K562 (cell line): ENCODE data around the gene SLC37A2. TPM values are rescaled to one million over a fixed set of nuclear protein-coding genes. Genes with fewer than 3 reads are reported as not detected.
A peak's percentile ranks its signal among the peaks of the same experiment; 100 is the strongest.

Experiments used
- BRD9 ChIP-seq: fragments of 450-650 bp; IDR thresholded peaks from 2 replicates; pipeline ENCODE4 v1.6.1; 2018; ENCODE audit warnings: low read depth; ENCODE audit not compliant: partially characterized antibody
- CC2D1A ChIP-seq: fragments of 450-650 bp; IDR thresholded peaks from 2 replicates; pipeline ENCODE4 v1.6.1; 2017; ENCODE audit warnings: mild to moderate bottlenecking
- CEBPB ChIP-seq: fragments of 450-650 bp; IDR thresholded peaks from 2 replicates; pipeline ENCODE4 v1.6.1; 2016; ENCODE audit warnings: missing genetic modification characterization, missing compliant biosample characterization
- E2F3 ChIP-seq: fragments of 250-450 bp; sonication (Bioruptor Pico); IDR thresholded peaks from 2 replicates; pipeline ENCODE4 v1.4.0; 2020; ENCODE audit warnings: mild to moderate bottlenecking
- ETV5 ChIP-seq: sonication (generic); formaldehyde crosslinking; IDR thresholded peaks from 2 replicates; pipeline ENCODE4 v1.4.0; 2020; ENCODE audit warnings: low read depth, mild to moderate bottlenecking, missing genetic modification reagents
- EZH2 ChIP-seq: IDR thresholded peaks from 2 replicates; pipeline ENCODE4 v1.6.1; 2012; ENCODE audit warnings: low read depth, mild to moderate bottlenecking, inconsistent platforms, low read length, borderline replicate concordance
- KDM5B ChIP-seq: fragments of 200-600 bp; sonication (generic); IDR thresholded peaks from 2 replicates; pipeline ENCODE4 v1.6.1; 2012; ENCODE audit warnings: low read depth, mild to moderate bottlenecking, moderate library complexity, low read length, control low read depth, inconsistent platforms; ENCODE audit not compliant: insufficient replicate concordance
- LARP7 ChIP-seq: fragments of 450-650 bp; IDR thresholded peaks from 2 replicates; pipeline ENCODE4 v1.6.1; 2016
- NR4A1 ChIP-seq, 2 experiments: fragments of 250-450 bp in 1 of 2; fragments of 450-650 bp in 1 of 2; sonication (Bioruptor Pico) in 1 of 2; IDR thresholded peaks; 2 replicates each; pipeline versions ENCODE4 v1.4.0 to v1.6.1; 2016 to 2020; ENCODE audit warnings: mild to moderate bottlenecking in 2 of 2, missing compliant biosample characterization in 1 of 2, missing genetic modification characterization in 1 of 2, moderate library complexity in 1 of 2
- OTX1 ChIP-seq: fragments of 450-650 bp; formaldehyde crosslinking; IDR thresholded peaks from 2 replicates; pipeline ENCODE4 v1.4.0; 2022; ENCODE audit warnings: mild to moderate bottlenecking
- PCBP1 ChIP-seq: fragments of 200-400 bp; formaldehyde crosslinking; IDR thresholded peaks from 2 replicates; pipeline ENCODE4 v1.6.1; 2018; ENCODE audit warnings: mild to moderate bottlenecking, low read depth, low read length; ENCODE audit not compliant: poor library complexity, severe bottlenecking
- PHTF2 ChIP-seq: fragments of 250-450 bp; sonication (Bioruptor Pico); IDR thresholded peaks from 2 replicates; pipeline ENCODE4 v1.5.0; 2021; ENCODE audit warnings: mild to moderate bottlenecking
- PTBP1 ChIP-seq: fragments of 200-400 bp; formaldehyde crosslinking; IDR thresholded peaks from 2 replicates; pipeline ENCODE4 v1.6.1; 2017; ENCODE audit warnings: low read depth, low read length
- SFPQ ChIP-seq: fragments of 200-400 bp; formaldehyde crosslinking; IDR thresholded peaks from 2 replicates; pipeline ENCODE4 v1.6.1; 2017; ENCODE audit warnings: mild to moderate bottlenecking, low read depth, low read length, moderate library complexity
- SOX6 ChIP-seq: fragments of 450-650 bp; IDR thresholded peaks from 2 replicates; pipeline ENCODE4 v1.6.1; 2014; ENCODE audit warnings: mild to moderate bottlenecking
- TEAD4 ChIP-seq, 2 experiments: sonication (generic) in 1 of 2; formaldehyde crosslinking in 1 of 2; IDR thresholded peaks; 2 replicates each; pipeline versions ENCODE4 v1.6.1 to v1.8.0; 2012 to 2022; ENCODE audit warnings: borderline replicate concordance in 1 of 2, inconsistent platforms in 1 of 2, low read length in 1 of 2, mild to moderate bottlenecking in 1 of 2, missing genetic modification reagents in 1 of 2
- ZKSCAN8 ChIP-seq: fragments of 200-800 bp; sonication (Bioruptor generic); IDR thresholded peaks from 2 replicates; pipeline ENCODE4 v1.6.1; 2016; ENCODE audit warnings: missing genetic modification characterization, missing compliant biosample characterization
- ZNF24 ChIP-seq: fragments of 450-650 bp; IDR thresholded peaks from 2 replicates; pipeline ENCODE4 v1.6.1; 2016
- ZNF280B ChIP-seq: fragments of 250-450 bp; sonication (Bioruptor Pico); IDR thresholded peaks from 2 replicates; pipeline ENCODE4 v1.5.1; 2021; ENCODE audit warnings: mild to moderate bottlenecking
- ZNF311 ChIP-seq: fragments of 250-450 bp; sonication (Bioruptor Pico); IDR thresholded peaks from 2 replicates; pipeline ENCODE4 v1.4.0; 2020; ENCODE audit warnings: mild to moderate bottlenecking, moderate library complexity
- ZNF436 ChIP-seq: fragments of 250-450, 450-650 bp; sonication (Bioruptor Pico); formaldehyde crosslinking; IDR thresholded peaks from 2 replicates; pipeline ENCODE4 v1.7.0; 2020; ENCODE audit warnings: mild to moderate bottlenecking
- ZNF655 ChIP-seq: fragments of 250-450 bp; sonication (Bioruptor Pico); IDR thresholded peaks from 2 replicates; pipeline ENCODE4 v1.5.0; 2021
- ZNF764 ChIP-seq: fragments of 250-450 bp; sonication (Bioruptor Pico); IDR thresholded peaks from 2 replicates; pipeline ENCODE4 v1.4.0; 2020; ENCODE audit warnings: low read depth, mild to moderate bottlenecking, moderate library complexity
- ZSCAN29 ChIP-seq: fragments of 450-650 bp; IDR thresholded peaks from 2 replicates; pipeline ENCODE4 v1.6.1; 2017
- polyA plus RNA-seq, 8 experiments: library from polyadenylated mRNA; depleted of rRNA in 4 of 8; stranded (reverse) in 5 of 8; unstranded in 3 of 8; fragments of >200 nt; fragmentation: Nextera tagmentation in 2 of 8; fragmentation: Illumina TruSeq in 1 of 8; extraction: Ambion mirVana in 2 of 8; extraction: Trizol in 1 of 8; gene quantifications; 2 replicates each; pipeline versions ENCODE4 v1.2.1 to v1.2.3, GENCODE V29; 2011 to 2014; ENCODE audit warnings: inconsistent platforms in 1 of 8, missing spikeins in 1 of 8
- total RNA-seq, 7 experiments: library from RNA; depleted of rRNA in 6 of 7; stranded (reverse); fragments of >200 nt in 6 of 7; fragmentation: Illumina TruSeq in 2 of 7; extraction: Trizol in 2 of 7; gene quantifications; 2 replicates each; pipeline versions ENCODE4 v1.2.1 to v1.2.3, GENCODE V29; 2011 to 2021; ENCODE audit warnings: low replicate concordance in 1 of 7

The SLC37A2 gene
- total and polyA plus RNA-seq, 9 of the 15 experiments (the other 6 are each of a cell fraction or from before 2014, with no cell fraction given) = 0.01 to 1.2 (median 0.52) TPM

- TF ChIP-seq ZNF655 (no peak), ETV5 (peak; percentile 62), ZNF436 (CRISPR knock-in tag) (no peak), ZNF311 (CRISPR knock-in tag) (peak; percentile 15; the same call in 1 of the 2 replicates), E2F3 (CRISPR knock-in tag) (no peak), LARP7 (no peak), OTX1 (no peak), NR4A1 (CRISPR knock-in tag; IDR thresholded peaks at IDR 0.05) (no peak), NR4A1 (tag; IDR thresholded peaks at IDR 0.05) (peak; percentile 46), EZH2 (no peak), ZNF764 (CRISPR knock-in tag) (no peak), ZNF24 (no peak), PCBP1 (no peak), TEAD4 (IDR thresholded peaks at IDR 0.05; ENCODE audit: low read length) (no peak), TEAD4 (CRISPR knock-in tag; IDR thresholded peaks at IDR 0.05; ENCODE audit: borderline replicate concordance) (no peak), CEBPB (peak; percentile 97), BRD9 (peak; percentile 76), CC2D1A (no peak), ZNF280B (no peak), PHTF2 (CRISPR knock-in tag) (no peak), ZKSCAN8 (CRISPR knock-in tag) (no peak), PTBP1 (no peak), ZSCAN29 (no peak), KDM5B (no peak), SFPQ (no peak), SOX6 (peak; percentile 35; the same call in 1 of the 2 replicates)
Measured at GRCh38 chr11:125070699-125071254, 7.7 kb downstream of the SLC37A2 start (continued).
